AG09319 (cell line): Measurements from ENCODE around the gene DRC1.

ENCODE experiments used
- DNase-seq: peaks from one replicate; pipeline ENCODE4 v3.0.0-alpha.2; 2010; ENCODE audit warnings: low read depth; ENCODE audit errors: extremely low read depth
- CTCF ChIP-seq: IDR thresholded peaks from 2 replicates; pipeline ENCODE4 v1.5.1; 2011; ENCODE audit warnings: low read depth, mild to moderate bottlenecking, inconsistent platforms, low read length, moderate library complexity

Gene DRC1

GRCh38 chr2:26454561-26455001, 52.9 kb downstream of the DRC1 start:
- DNase-seq = no peak
- TF ChIP-seq CTCF = no peak

DNA sequence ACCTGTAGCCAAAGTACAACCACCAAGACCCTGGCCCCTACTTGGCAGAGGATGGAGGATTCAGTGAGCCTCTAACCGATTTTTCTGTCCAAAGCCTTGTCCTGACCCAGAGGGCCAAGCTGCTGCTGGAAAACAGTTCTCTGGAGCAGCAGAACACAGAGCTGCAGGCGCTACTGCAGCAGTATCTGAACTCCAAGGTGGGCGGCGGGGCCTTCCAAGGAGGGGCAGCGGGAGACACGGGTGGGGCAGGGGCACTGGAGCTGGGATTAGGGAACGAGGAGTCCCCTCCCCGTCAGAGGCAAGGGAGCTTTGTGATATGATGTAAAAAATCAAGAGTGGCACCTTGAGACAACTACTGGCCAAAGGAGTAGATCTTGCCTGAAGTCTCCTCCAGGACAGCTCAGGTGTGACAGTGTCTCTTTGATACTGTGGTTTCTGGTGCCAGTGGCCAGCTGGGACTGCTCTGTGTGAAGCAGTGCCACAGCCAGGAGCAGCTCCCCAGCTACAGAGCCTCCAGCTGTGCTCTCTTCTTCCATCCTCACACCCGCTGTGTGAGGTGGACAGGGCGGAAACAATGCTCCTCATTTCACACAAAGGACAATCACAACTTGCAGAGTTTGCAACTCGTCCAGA, 53.4 kb downstream of the DRC1 start:
- no peak for DNase-seq

GRCh38 chr2:26455670-26456439, 54.1 kb downstream of the DRC1 start:
- no peak for TF ChIP-seq CTCF
- no peak for DNase-seq

More for the DNA sequence above, 53.4 kb downstream of the DRC1 start:
- TF ChIP-seq CTCF = no peak

DNA sequence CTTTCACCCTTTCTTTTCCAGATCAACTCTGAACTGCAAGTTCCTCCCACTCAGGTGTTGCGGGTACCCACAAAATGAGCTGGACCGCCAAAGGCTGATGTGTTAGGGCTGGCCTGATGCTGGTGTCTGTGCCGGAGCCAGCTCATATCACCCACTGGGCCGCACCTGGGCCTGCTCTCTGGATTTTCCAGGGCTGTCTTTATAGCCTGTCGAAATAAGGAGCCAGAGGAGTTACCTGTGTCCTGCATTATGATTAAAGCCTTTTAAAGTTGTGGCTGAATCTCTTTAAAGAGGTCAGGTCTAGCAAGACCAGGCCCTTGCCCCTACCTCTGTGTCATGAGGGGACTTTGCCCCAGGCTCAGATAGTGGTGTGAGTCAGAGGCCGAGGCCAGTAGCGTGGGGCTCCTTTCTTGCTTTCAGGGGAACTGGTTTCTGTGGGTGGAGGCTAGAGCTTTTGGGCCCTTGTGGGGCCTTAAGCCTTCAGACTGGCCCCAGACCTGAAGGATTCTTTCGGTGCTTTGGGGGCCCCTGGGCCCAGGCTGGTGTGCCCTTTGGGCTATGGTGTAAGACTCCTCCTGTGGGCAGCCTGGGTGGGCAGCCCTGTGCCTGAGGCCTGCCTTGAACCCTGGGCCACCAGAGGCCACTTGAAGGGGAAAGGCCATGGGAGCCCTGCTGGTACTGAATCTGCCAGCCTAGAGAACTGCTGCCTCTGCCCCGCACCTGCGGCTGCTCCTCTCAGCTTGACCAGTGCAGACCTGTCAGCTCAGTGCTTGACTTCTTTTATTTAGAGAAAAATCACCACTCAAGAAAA, 54.9 kb downstream of the DRC1 start:
- TF ChIP-seq CTCF = no peak
- no peak for DNase-seq

DNA sequence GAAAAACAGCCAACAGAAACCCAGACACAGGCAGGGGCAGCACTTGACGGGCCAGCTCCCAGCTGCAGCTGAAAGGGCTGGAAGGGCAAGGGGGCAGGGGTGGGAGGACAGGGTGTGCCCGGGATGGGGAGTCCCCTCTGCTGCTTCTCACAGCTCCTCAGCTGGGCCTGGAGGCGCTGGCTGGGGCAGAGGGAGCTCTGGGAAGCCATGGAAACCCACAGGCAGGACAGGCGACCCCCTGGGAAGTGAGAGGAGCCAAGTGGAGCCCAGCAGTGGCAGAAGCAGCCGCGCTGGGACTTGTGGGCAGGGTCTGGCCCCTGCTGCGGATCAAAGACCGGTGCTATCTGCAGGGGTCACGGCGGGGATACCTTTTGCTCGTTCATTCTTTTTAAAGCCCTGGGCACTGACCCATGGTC, 55.5 kb downstream of the DRC1 start:
- no peak for DNase-seq

GRCh38 chr2:26457695-26458364, 56.1 kb downstream of the DRC1 start:
- no peak for DNase-seq
- TF ChIP-seq CTCF = no peak

More for the DNA sequence above, 55.5 kb downstream of the DRC1 start:
- TF ChIP-seq CTCF = no peak
